ENCODE results near the gene XYLT1. TPM values are rescaled to one million over a fixed set of nuclear protein-coding genes. Genes with fewer than 3 reads are reported as not detected.

The XYLT1 gene
- total RNA-seq, 1 donor from 2014 or later = 16.4 TPM

DNA sequence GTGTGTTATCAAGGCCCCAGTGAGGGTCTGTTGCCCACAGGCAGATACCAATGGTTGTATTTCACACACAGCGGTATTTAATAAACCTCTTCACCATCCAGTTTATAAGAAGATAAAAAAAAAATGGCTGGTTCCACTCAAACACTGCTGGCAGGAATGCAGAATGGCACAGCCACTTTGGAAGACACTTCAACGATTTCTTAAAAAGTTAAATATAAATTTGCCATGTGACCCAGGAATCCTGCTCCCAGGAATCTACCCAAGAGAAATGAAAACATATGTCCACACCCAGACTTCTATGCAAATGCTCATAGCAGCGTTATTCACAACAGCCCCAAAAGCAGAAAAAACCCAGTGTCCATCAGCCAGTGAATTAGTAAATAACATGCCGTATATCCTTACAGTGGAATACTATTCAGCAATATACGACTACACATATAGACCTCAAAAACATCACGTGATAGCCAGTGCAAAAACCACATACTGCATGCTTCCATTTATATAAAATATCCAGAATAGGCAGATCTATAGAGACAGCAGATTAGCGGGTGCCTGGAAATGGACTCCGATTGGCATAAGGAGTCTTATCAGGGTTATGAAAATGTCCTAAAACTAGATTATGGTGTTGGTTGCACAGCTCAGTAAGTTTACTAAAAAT lies 38.7 kb downstream of the XYLT1 start:
- intact Hi-C loops (cut with micrococcal nuclease) = no loop called here
- H3K4me1 Mint-ChIP-seq (ENCODE audit: low read depth) = peaks cover 5% of the 10 kb centered on the region
- no peak overlapping the region for H3K4me3 Mint-ChIP-seq
- H3K27me3 Mint-ChIP-seq (ENCODE audit: insufficient read depth) = no peaks in the 10 kb centered on the region
- no peak overlapping the region for H3K27ac Mint-ChIP-seq
- no peak for DNase-seq (ENCODE audit: low spot score)
- no peaks in the 10 kb centered on the region for H3K9me3 Mint-ChIP-seq
- peaks cover 19% of the 10 kb centered on the region for H3K36me3 Mint-ChIP-seq (ENCODE audit: low read depth)

DNA sequence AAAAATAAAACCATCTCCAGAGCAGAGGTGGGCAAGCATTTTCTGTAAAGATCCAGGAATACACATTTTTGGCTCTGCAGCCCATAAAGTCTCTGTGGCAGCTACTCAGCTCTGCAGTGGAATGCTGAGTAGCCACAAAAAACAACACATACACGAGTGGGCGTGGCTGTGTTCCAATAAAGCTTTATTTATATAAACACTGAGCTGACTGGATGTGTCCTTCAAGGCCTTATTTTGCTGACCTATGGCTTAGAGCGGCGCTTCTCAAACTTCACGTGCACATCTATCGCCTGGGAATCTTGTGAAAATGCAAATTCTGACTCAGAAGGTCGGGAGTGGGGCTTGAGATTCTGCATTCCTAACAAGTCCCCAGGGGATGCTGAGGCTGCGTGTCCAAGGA lies 39.7 kb downstream of the XYLT1 start:
- Mint-ChIP-seq H3K27ac (no peak overlapping the region), H3K9me3 (peaks cover 4% of the 10 kb centered on the region), H3K4me1 (ENCODE audit: low read depth) (peaks cover 10% of the 10 kb centered on the region), H3K4me3 (no peak overlapping the region), H3K27me3 (ENCODE audit: insufficient read depth) (no peaks in the 10 kb centered on the region), H3K36me3 (ENCODE audit: low read depth) (peaks cover 14% of the 10 kb centered on the region)
- intact Hi-C loops (cut with micrococcal nuclease) = no loop called here
- DNase-seq (ENCODE audit: low spot score) = no peak

DNA sequence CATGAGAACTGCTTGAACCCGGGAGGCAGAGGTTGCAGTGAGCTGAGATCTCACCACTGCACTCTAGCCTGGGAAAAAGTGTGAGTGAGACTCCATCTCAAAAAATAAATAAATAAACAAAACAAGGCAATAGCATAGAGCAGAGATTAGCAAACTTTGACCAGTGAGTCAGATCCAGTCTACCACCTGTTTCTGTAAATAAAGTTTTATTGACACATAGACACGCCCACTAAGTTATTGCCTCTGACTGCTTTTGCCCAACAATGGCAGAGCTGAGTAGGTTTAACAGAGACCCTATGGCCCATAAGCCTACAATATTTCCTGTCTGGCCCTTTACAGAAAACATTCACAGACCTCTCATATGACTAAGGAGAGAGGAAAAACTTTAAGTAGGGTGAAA lies 44.3 kb downstream of the XYLT1 start:
- H3K36me3 Mint-ChIP-seq (ENCODE audit: low read depth) = peaks cover 22% of the 10 kb centered on the region
- DNase-seq (ENCODE audit: low spot score) = no peak
- intact Hi-C loops (cut with micrococcal nuclease) = no loop called here

DNA sequence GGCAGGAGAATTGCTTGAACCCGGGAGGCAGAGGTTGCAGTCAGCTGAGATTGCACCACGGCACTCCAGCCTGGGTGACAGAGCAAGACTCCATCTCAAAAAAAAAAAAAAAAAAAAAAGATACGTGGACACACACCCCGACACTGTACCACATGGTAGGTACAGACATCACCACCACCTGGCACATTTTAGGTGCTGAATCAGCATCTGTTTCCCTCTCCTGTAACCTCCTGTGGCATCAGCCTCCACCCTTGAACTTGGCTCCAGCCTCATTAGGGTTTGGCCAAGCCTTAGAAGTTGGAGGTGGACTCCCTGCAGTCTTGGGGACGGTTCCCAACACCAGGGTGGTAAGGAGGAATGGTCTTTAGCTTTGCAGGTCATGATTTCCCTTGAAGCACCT lies 46.0 kb downstream of the XYLT1 start:
- intact Hi-C loops (cut with micrococcal nuclease) = no loop called here
- H3K27me3 Mint-ChIP-seq (ENCODE audit: insufficient read depth) = no peaks in the 10 kb centered on the region
- H3K9me3 Mint-ChIP-seq = peaks cover 4% of the 10 kb centered on the region
- H3K4me1 Mint-ChIP-seq (ENCODE audit: low read depth) = peaks cover 15% of the 10 kb centered on the region
- no peak overlapping the region for H3K4me3 Mint-ChIP-seq
- peaks cover 23% of the 10 kb centered on the region for H3K36me3 Mint-ChIP-seq (ENCODE audit: low read depth)
- DNase-seq (ENCODE audit: low spot score) = no peak
- H3K27ac Mint-ChIP-seq = no peak overlapping the region

More for the DNA sequence above, 44.3 kb downstream of the XYLT1 start:
- Mint-ChIP-seq H3K4me1 (ENCODE audit: low read depth) (peaks cover 15% of the 10 kb centered on the region), H3K4me3 (no peak overlapping the region), H3K27ac (peak overlapping the region; percentile 21), H3K27me3 (ENCODE audit: insufficient read depth) (no peaks in the 10 kb centered on the region), H3K9me3 (peaks cover 4% of the 10 kb centered on the region)

DNA sequence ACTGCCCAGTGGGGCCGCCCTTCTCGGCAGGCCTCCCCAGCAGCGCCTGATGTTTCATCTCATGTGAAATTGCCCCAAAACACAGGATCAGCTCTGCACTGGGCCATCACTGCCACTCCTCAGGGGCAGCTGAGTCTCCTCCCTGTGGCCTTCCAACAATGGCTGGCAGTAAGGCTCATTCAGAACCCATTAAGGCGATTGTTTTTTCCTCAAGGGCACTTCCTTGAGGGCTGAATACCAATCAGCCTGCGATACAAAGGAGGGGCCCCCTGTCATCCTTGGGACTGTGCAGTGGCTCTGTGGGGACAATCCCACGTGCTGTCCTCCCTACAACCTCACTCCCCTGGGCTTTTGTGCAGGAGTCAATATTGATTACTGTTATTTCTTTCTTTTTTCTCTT lies 47.5 kb downstream of the XYLT1 start:
- no peaks in the 10 kb centered on the region for H3K27me3 Mint-ChIP-seq (ENCODE audit: insufficient read depth)
- no peak overlapping the region for H3K4me3 Mint-ChIP-seq
- H3K9me3 Mint-ChIP-seq = peaks cover 4% of the 10 kb centered on the region
- H3K4me1 Mint-ChIP-seq (ENCODE audit: low read depth) = peaks cover 15% of the 10 kb centered on the region
- H3K36me3 Mint-ChIP-seq (ENCODE audit: low read depth) = peaks cover 23% of the 10 kb centered on the region
- peak overlapping the region; percentile 63 for H3K27ac Mint-ChIP-seq
- DNase-seq (ENCODE audit: low spot score) = no peak
- intact Hi-C loops (cut with micrococcal nuclease) = no loop called here

DNA sequence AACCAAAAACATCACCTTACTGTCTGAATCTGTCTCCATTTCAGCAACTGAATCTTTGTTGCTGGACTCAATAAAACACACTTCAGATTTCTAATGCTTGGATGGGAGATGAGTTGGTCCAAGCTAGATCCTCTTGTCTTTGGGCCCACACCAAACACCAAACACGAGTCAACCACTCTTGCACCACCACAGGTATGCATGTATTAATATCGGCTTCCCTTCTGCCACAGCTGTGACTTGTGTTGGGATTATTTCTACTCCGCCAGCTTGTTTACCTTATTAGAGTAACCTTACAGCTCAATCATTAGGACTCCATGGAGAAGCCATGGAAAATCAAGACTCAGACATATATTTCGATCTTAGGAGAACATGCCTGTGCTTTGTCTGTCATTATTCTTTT lies 49.9 kb downstream of the XYLT1 start:
- no peak for DNase-seq (ENCODE audit: low spot score)
- H3K27ac Mint-ChIP-seq = no peak overlapping the region

DNA sequence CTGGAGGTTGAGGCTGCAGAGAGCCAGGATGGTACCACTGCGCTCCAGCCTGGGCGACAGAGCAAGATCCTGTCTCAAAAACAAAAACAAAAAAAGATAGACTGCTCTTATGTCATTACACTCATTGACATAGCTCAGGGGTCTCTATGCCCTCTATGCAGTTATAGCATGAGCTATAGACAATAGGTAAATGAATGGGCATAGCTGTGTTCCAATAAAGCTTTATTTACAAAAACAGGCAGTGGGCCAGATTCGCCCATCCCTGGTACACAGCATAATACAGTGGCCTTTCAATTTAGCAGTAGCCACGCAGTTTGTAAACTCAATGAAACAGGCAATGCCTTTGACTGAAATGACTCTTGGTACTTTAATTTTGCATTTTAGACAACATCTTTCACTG lies 51.5 kb downstream of the XYLT1 start:
- Mint-ChIP-seq H3K27me3 (ENCODE audit: insufficient read depth) (no peaks in the 10 kb centered on the region), H3K27ac (no peak overlapping the region), H3K4me1 (ENCODE audit: low read depth) (peaks cover 38% of the 10 kb centered on the region), H3K9me3 (peaks cover 7% of the 10 kb centered on the region), H3K36me3 (ENCODE audit: low read depth) (peaks cover 23% of the 10 kb centered on the region), H3K4me3 (no peak overlapping the region)
- intact Hi-C loops (cut with micrococcal nuclease) = no loop called here
- DNase-seq (ENCODE audit: low spot score) = no peak

More for the DNA sequence above, 49.9 kb downstream of the XYLT1 start:
- H3K4me1 Mint-ChIP-seq (ENCODE audit: low read depth) = peaks cover 31% of the 10 kb centered on the region
- H3K9me3 Mint-ChIP-seq = peaks cover 7% of the 10 kb centered on the region
- H3K36me3 Mint-ChIP-seq (ENCODE audit: low read depth) = peaks cover 22% of the 10 kb centered on the region
- intact Hi-C loops (cut with micrococcal nuclease) = no loop called here
- H3K4me3 Mint-ChIP-seq = no peak overlapping the region
- no peaks in the 10 kb centered on the region for H3K27me3 Mint-ChIP-seq (ENCODE audit: insufficient read depth)

DNA sequence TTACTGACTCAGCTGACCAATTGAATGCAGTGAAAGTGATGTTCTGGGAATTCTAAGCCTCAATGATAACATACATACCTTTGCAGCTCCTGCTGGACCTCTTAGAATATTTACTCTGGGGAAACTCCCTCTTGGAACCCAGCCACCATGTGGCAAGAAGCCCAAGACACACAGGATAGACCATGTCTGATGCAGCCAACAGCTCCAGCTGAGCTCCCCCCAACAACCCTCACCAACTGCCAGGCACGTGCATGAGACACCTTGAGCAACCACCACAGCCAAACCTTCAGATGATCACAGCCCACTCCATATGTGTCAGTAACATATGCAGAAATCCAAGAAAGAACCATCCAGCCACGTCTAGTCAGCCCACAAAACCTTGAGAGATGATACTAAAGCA lies 53.0 kb downstream of the XYLT1 start:
- H3K9me3 Mint-ChIP-seq = peaks cover 7% of the 10 kb centered on the region
- peaks cover 20% of the 10 kb centered on the region for H3K36me3 Mint-ChIP-seq (ENCODE audit: low read depth)
- no peaks in the 10 kb centered on the region for H3K27me3 Mint-ChIP-seq (ENCODE audit: insufficient read depth)
- H3K4me1 Mint-ChIP-seq (ENCODE audit: low read depth) = peaks cover 46% of the 10 kb centered on the region
- intact Hi-C loops (cut with micrococcal nuclease) = loop anchor here (1.0 to 2.0 kb wide), 6 partner anchors 21 to 179 kb away; no protein-coding TSS in a partner anchor
- H3K4me3 Mint-ChIP-seq = peak overlapping the region; percentile 27
- H3K27ac Mint-ChIP-seq = peak overlapping the region; percentile 97
- no peak for DNase-seq (ENCODE audit: low spot score)

DNA sequence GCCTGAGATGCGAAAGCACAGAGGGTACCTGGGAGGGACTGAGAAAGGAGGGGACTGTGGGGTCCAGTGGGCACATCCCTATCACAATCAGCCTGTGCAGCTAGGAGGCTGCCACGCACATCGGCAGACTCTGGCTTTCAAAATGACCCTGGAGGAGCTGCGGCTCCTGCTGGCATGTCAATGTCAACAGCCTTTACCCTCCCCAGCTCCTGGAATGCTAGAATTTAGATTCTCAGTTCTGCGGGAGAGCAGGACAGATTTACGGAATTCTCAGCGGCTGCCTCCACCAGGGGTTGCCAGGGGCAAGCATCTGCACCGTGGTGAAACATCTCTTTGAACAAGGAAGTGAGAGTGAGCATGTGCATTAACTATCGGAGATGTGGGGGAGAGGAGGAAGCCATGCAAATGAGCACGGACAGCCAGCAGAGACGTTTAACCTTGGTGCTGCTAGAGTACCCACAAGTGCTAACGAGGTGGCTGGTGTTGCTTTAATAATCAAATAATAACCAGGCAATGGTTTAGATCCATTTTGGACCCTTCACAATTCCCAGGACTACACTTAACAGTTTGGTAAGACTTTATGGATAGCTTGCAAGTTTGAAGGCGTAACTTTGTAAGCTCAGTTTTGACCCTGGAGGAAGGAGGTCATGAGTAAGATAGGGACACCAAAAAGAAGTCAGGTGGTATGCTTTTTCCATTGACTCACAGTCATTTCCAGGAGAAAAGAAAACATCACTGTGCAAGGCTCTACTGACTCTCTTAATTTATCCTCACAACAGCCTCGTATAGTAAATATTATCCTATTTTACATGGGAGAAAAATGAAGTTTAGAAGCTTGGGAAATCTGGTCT lies 54.1 kb downstream of the XYLT1 start:
- intact Hi-C loops (cut with micrococcal nuclease) = loop anchor here (1.0 to 2.0 kb wide), 6 partner anchors 22 to 178 kb away; no protein-coding TSS in a partner anchor
- H3K27ac Mint-ChIP-seq = peak overlapping the region; percentile 97
- DNase-seq (ENCODE audit: low spot score) = peak; percentile 40
- peak overlapping the region; percentile 82 for H3K4me3 Mint-ChIP-seq
- H3K36me3 Mint-ChIP-seq (ENCODE audit: low read depth) = peaks cover 19% of the 10 kb centered on the region
- peaks cover 46% of the 10 kb centered on the region for H3K4me1 Mint-ChIP-seq (ENCODE audit: low read depth)
- peaks cover 7% of the 10 kb centered on the region for H3K9me3 Mint-ChIP-seq
- no peaks in the 10 kb centered on the region for H3K27me3 Mint-ChIP-seq (ENCODE audit: insufficient read depth)

DNA sequence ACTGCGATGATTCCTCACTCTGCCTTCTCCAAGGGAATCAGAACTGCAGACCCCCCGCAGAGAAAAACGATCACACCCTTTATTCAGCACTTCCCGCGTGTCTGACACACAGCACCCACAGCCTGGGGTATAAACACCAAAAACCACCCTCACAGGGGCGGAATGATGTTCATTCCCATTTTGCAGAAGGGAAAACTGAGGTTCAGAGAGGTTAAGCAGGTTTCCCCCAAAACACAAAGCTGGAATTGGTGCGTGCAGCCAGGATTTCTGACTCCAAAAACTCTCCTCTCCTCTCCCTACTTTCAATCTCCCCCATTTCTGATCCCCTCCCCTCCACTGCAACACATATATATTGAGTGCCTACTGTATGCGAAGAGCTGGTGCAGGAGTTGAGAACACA lies 55.8 kb downstream of the XYLT1 start:
- H3K36me3 Mint-ChIP-seq (ENCODE audit: low read depth) = peaks cover 25% of the 10 kb centered on the region
- intact Hi-C loops (cut with micrococcal nuclease) = loop anchor here (1.0 kb wide), 1 partner anchor 41 kb away; no protein-coding TSS in a partner anchor
- H3K27ac Mint-ChIP-seq = peak overlapping the region; percentile 97

DNA sequence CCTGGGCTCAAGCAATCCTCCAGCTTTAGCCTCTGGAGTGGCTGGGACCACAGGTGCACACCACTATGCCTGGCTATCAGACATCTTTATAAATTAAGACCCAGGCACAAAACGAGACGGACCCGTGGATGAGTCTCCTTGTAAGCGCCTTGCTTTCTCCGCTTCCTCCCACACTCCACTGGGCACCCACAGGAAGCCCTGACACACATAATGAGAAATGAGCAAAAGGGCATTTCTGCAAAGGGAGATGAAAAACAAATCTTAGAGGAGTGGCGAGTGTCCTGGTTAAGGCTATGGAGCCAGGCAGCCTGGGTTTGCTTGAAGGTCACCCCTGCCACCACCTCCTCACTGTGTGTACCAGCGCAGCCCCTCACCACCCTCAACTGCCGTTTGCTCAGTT lies 56.3 kb downstream of the XYLT1 start:
- Mint-ChIP-seq H3K4me3 (peak overlapping the region; percentile 72), H3K27ac (peak overlapping the region; percentile 81), H3K27me3 (ENCODE audit: insufficient read depth) (no peaks in the 10 kb centered on the region), H3K4me1 (ENCODE audit: low read depth) (peaks cover 51% of the 10 kb centered on the region), H3K9me3 (peaks cover 7% of the 10 kb centered on the region), H3K36me3 (ENCODE audit: low read depth) (peaks cover 25% of the 10 kb centered on the region)
- no peak for DNase-seq (ENCODE audit: low spot score)
- intact Hi-C loops (cut with micrococcal nuclease) = loop anchor here (1.0 kb wide), 1 partner anchor 40 kb away; no protein-coding TSS in a partner anchor

More for the DNA sequence above, 55.8 kb downstream of the XYLT1 start:
- Mint-ChIP-seq H3K27me3 (ENCODE audit: insufficient read depth) (no peaks in the 10 kb centered on the region), H3K9me3 (peaks cover 7% of the 10 kb centered on the region), H3K4me3 (peak overlapping the region; percentile 72), H3K4me1 (ENCODE audit: low read depth) (peaks cover 51% of the 10 kb centered on the region)
- DNase-seq (ENCODE audit: low spot score) = no peak

DNA sequence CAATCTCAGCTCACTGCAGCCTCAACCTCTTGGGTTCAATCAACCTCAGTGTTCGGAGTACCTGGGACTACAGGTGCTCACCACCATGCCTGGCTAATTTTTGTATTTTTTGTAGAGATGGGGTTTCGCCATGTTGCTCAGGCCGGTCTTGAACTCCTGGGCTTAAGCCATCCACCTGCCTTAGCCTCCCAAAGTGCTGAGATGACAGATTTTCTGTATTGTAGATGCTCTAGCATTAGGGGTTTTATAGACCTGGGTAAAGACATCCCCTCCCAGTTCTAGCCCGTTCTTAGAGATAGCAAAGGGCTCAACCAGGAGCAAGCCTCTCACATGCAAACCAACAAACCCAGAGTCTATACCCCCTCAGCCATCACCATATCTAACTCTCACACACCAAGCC lies 57.3 kb downstream of the XYLT1 start:
- no peak overlapping the region for H3K27ac Mint-ChIP-seq
- peaks cover 27% of the 10 kb centered on the region for H3K36me3 Mint-ChIP-seq (ENCODE audit: low read depth)
- peaks cover 7% of the 10 kb centered on the region for H3K9me3 Mint-ChIP-seq
- intact Hi-C loops (cut with micrococcal nuclease) = no loop called here
- no peak for DNase-seq (ENCODE audit: low spot score)
- H3K4me1 Mint-ChIP-seq (ENCODE audit: low read depth) = peaks cover 51% of the 10 kb centered on the region
- no peak overlapping the region for H3K4me3 Mint-ChIP-seq
- no peaks in the 10 kb centered on the region for H3K27me3 Mint-ChIP-seq (ENCODE audit: insufficient read depth)

DNA sequence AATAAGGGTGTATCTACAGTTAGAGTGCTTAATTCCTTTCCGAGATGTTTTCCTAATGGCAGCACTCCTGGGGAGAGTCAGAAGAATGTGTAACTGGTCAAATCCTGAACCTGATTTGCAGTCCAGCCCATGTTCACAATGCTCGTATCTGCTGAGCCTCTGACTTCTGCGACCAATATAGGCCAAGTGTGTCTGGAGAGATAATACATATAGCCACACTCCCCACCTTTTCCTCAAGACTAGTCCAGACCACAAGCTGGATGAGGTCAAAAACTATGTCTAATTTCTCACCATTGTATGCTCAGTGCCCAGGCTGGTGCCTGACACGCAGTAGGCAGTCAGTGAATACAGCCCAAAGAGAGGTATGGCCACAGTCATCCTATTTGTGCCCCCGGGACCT lies 58.0 kb downstream of the XYLT1 start:
- Mint-ChIP-seq H3K27ac (no peak overlapping the region), H3K36me3 (ENCODE audit: low read depth) (peaks cover 28% of the 10 kb centered on the region), H3K27me3 (ENCODE audit: insufficient read depth) (no peaks in the 10 kb centered on the region), H3K4me1 (ENCODE audit: low read depth) (peaks cover 48% of the 10 kb centered on the region), H3K4me3 (no peak overlapping the region), H3K9me3 (peaks cover 5% of the 10 kb centered on the region)
- no peak for DNase-seq (ENCODE audit: low spot score)
- intact Hi-C loops (cut with micrococcal nuclease) = no loop called here
